T-helper 2 cell treated with Interferon-gamma antibody and Interleukin-4, amounts not matched to agents 5 μg/mL and 100 μg/mL, for 36 hours (primary cell): Measurements from ENCODE around the gene SLC30A9.
A peak's percentile ranks its signal among the peaks of the same experiment; 100 is the strongest.

Source experiments
- DNase-seq: peaks from one replicate; pipeline ENCODE4 v3.0.0; 2021; ENCODE audit warnings: low spot score
- H3K27ac Mint-ChIP-seq: one replicate; pipeline ENCODE4 v1.8.0; 2021; ENCODE audit warnings: mild to moderate bottlenecking, mixed read lengths
- H3K27me3 Mint-ChIP-seq: one replicate; pipeline ENCODE4 v1.8.0; 2021; ENCODE audit warnings: low read depth, mixed read lengths
- H3K36me3 Mint-ChIP-seq: one replicate; pipeline ENCODE4 v1.8.0; 2021; ENCODE audit warnings: low read depth, mixed read lengths
- H3K4me1 Mint-ChIP-seq: one replicate; pipeline ENCODE4 v1.8.0; 2021; ENCODE audit warnings: low read depth, mixed read lengths
- H3K4me3 Mint-ChIP-seq: one replicate; pipeline ENCODE4 v1.8.0; 2022; ENCODE audit warnings: mild to moderate bottlenecking, moderate library complexity, mixed read lengths
- H3K9me3 Mint-ChIP-seq: one replicate; pipeline ENCODE4 v1.8.0; 2021; ENCODE audit warnings: mixed read lengths

Gene SLC30A9

DNA sequence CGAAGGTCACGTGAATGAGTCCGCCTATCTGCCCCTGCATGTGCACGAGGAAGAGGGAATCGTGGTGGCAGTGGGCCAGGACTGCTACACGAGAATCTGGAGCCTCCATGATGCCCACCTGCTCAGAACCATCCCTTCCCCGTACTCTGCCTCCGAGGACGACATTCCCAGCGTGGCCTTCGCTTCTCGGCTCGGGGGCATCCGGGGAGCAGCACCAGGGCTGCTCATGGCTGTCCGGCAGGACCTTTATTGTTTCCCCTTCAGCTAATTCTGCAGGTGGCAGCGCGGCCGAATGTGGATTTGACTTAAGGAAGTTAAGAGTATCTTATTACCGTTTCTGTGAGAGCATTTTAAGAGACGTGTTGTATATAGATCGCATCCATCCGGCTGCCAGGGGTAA lies 7.6 kb upstream of the SLC30A9 start:
- no peak for DNase-seq
- Mint-ChIP-seq H3K27ac (no peak overlapping the region), H3K36me3 (no peaks in the 10 kb centered on the region), H3K4me1 (peaks cover 3% of the 10 kb centered on the region), H3K9me3 (no peaks in the 10 kb centered on the region), H3K27me3 (no peaks in the 10 kb centered on the region), H3K4me3 (no peak overlapping the region)

DNA sequence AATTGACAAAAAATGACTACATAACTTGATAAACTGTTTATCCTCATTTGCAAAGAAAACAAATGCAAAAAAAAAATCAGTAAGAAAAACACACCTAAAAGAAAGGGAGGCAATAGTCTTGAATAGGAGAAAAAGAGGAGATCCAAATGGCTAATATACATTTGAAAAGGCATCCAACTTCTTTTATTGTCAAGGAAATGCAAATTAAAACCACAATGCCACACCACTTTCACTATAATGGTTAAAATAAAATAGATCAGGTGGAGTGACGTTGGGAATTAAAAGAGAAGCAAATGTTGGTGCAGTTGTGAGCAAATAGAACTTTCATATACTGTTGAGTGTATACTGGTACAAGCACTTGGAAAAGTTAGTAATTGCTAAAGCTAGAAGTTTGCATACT lies 5.2 kb upstream of the SLC30A9 start:
- H3K4me1 Mint-ChIP-seq, result peaks cover 14% of the 10 kb centered on the region
- no peak overlapping the region for H3K27ac Mint-ChIP-seq
- no peak for DNase-seq
- H3K36me3 Mint-ChIP-seq, result no peaks in the 10 kb centered on the region
- no peaks in the 10 kb centered on the region for H3K27me3 Mint-ChIP-seq
- H3K9me3 Mint-ChIP-seq, result no peaks in the 10 kb centered on the region
- H3K4me3 Mint-ChIP-seq, result no peak overlapping the region

DNA sequence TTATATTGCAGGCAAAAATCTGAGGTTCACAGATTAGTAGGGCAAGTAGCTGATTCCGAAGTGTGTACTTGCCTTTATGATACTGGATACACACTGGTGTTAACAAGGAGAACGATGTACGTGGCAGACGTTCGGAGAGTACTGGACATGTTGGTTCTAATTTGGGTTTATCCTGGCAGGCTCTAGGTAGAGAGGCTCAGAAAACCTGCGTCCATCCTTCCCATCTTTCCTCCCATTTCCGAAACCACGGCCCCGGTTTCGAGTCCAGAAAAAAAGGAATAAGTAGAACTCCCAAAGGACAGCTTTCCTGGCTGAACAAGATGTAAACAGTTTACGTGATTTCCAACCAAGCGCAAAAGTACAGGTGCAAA lies 351 bp upstream of the SLC30A9 start:
- Mint-ChIP-seq H3K27ac (peak overlapping the region; percentile 91), H3K36me3 (peaks cover 5% of the 10 kb centered on the region), H3K9me3 (no peaks in the 10 kb centered on the region), H3K4me3 (peak overlapping the region; percentile 99), H3K4me1 (peaks cover 28% of the 10 kb centered on the region), H3K27me3 (no peaks in the 10 kb centered on the region)
- no peak for DNase-seq

DNA sequence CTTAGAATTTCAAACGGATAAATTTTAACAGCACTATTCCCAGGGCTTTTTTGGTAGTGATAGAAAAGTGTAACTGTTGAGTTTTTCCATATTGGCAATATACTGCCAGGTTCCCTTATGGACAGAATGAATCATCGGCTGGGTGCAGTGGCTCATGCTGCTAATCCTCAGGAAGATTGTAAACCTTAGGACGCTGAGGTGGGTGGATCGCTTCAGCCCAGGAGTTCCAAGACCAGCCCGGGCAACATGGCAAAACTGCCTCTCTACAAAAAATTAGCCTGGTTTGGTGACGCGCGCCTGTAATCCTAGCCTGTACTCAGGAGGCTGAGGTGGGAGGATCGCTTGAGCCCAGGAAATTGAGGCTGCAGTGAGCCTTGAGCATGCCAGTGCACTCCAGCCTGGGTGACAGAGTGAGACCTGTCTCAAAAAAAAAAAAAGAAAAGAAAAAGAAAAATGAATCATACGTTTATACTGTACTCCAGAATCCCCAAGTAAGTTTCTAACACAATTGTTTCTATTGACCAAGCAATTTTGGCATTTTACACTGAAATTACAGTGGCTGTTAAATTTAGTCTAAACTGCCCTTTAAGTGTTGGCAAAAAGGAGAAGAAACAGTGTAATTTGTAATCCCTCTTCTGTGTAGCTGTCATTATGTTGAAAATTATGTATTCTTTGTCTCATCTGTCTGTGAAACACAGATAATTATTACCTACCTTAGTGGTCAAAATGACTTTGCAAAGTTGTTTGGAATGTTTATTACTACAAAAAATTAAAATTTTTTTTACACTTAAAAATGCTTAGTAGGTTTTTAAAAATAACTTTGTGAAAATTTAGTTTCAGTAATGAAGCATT lies 1.8 kb downstream of the SLC30A9 start:
- Mint-ChIP-seq H3K27ac (no peak overlapping the region), H3K4me3 (peak overlapping the region; percentile 99), H3K9me3 (no peaks in the 10 kb centered on the region), H3K27me3 (no peaks in the 10 kb centered on the region), H3K36me3 (peaks cover 7% of the 10 kb centered on the region), H3K4me1 (peaks cover 31% of the 10 kb centered on the region)
- DNase-seq, result no peak

DNA sequence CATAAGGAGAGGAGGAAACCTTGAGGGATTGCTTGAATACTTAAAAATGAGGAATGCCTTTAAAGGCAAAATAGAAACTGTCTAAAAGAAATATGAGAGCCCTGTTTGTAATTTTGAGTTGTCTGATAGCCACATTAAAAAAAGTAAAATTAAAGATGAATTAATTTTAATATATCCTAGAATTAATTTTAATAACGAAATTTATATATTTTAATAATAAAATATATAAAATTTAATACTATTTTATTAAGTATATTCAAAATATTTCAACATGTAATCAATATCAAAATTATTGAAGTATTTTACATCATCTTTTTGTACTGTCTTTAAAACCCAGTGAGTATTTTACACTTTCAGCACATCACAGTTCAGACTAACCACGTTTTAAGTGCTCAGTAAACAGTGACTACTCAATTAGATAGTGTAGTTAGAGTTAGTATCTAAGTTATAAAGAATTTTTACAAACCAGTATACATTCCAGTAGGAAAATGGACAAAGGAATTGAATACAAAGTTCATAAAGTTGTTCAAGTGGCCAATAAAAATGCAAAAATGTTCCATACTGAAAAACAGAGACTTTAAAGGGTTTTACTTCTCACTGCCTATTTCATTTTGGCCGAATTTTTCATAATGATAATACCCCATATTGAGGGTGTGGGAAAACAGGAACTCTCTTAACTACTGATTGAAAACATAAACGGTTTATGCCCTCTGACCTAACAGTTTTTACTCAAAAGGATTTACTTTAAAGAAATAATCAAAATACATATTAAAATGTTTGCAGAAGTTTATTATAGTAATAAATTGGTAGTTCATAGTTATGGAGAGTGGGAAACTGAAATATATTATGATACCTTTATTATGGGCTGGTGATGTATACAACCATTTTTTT lies 2.9 kb downstream of the SLC30A9 start:
- H3K9me3 Mint-ChIP-seq, result no peaks in the 10 kb centered on the region
- no peak overlapping the region for H3K4me3 Mint-ChIP-seq
- H3K36me3 Mint-ChIP-seq, result peaks cover 7% of the 10 kb centered on the region
- H3K27me3 Mint-ChIP-seq, result no peaks in the 10 kb centered on the region
- no peak overlapping the region for H3K27ac Mint-ChIP-seq
- no peak for DNase-seq
- H3K4me1 Mint-ChIP-seq, result peaks cover 31% of the 10 kb centered on the region

DNA sequence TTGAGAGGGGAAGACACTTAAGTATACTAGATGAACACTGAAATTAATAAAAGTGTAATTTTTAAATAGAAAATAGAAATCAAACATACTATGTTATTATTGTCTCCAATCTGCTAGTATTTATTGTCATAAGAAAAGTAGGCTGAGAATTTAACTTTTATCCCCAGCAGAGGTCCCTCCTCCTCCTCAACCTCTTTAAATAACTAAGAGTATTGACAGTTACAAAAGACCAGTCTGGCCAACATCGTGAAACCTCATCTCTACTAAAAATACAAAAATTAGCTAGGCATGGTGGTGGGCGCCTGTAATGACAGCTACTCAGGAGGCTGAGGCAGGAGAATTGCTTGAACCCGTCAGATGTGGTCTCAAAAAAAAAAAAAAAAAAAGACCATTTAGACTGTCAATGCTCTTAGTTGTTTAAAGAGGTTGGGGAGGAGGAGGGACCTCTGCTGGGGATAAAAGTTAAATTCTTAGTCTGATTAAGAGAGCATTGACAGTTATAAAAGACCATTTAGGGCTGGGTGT lies 4.2 kb downstream of the SLC30A9 start:
- Mint-ChIP-seq H3K9me3 (no peaks in the 10 kb centered on the region), H3K27ac (no peak overlapping the region), H3K4me3 (no peak overlapping the region), H3K27me3 (no peaks in the 10 kb centered on the region), H3K36me3 (peaks cover 7% of the 10 kb centered on the region), H3K4me1 (peaks cover 25% of the 10 kb centered on the region)
- DNase-seq, result no peak

DNA sequence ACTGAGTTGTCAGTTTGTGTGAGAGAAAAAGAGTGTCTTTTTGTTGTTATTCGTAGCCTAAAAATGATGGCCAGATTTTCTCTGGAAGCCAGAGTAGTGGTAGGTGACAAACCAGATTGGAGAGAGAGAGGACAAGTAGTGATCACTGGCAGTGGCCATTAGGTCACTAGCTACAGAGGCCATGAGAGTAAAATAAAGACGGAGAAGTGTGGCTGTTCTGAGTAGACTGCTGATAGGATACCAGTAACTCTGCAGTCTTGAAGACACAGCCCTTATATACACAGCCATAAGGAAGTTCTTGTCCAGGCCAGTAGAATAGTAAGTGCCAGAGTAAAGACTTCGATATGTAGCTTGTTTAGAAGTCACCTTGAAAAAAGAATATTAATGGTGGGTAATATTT lies 7.7 kb downstream of the SLC30A9 start:
- Mint-ChIP-seq H3K27ac (no peak overlapping the region), H3K9me3 (no peaks in the 10 kb centered on the region), H3K27me3 (no peaks in the 10 kb centered on the region), H3K4me3 (no peak overlapping the region), H3K36me3 (peaks cover 9% of the 10 kb centered on the region), H3K4me1 (peaks cover 3% of the 10 kb centered on the region)
- DNase-seq, result no peak

DNA sequence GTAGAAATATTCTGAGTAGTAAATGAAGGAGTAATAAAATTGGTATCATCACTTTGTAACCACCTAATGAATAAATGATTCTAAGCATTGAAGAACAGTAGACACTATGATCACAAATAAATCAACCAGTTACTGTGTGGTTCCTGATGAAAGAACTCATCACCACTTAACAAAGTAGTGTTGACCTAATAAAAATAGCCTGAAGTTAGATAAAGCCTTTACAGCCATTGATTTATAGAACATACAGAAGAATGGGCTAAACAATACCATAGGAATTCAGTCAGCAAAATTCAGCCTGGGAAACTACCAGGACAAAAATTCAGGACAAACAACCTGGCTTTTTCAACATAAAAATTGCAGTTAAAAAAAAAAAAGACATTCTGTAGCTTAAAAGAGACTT lies 9.0 kb downstream of the SLC30A9 start:
- Mint-ChIP-seq H3K27ac (no peak overlapping the region), H3K27me3 (no peaks in the 10 kb centered on the region), H3K36me3 (peaks cover 21% of the 10 kb centered on the region), H3K9me3 (no peaks in the 10 kb centered on the region), H3K4me1 (peaks cover 3% of the 10 kb centered on the region), H3K4me3 (no peak overlapping the region)
- DNase-seq, result no peak

DNA sequence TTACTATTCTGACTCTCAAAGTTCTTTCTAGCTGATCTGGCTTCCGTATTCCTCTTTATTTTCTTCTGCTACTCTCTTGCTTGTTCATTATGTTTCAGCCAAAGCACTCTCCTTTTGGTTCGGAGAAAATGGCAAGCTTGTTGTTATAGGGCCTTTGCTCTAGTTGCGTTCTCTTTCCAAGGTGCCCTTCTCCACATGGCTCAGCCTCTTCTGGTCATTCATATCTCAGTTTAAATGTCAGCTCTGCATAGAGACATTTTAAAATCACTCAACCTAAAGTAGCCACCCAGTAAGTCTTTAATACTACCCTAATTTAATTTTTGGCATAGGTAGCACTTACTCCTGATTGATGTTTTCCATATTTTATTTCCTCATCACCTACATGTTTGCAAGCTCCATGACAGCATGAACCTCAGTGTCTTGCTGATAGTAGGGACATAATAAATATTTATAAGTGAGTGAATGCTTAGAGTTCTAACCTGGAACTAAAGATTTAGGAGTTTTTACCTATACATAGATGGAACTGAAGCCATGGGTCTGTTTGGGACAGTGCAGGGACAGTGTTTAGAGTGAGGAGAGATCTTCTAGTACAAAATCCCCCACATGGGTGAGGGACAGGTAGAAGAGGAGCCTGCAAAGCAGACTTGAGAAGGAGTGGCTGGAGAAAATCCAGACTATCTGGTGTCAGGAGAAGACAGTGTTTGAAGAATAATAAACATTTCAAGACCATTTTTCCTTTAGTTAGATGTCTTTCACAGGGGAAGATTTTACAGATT lies 17.9 kb downstream of the SLC30A9 start:
- Mint-ChIP-seq H3K36me3 (peaks cover 46% of the 10 kb centered on the region), H3K27ac (no peak overlapping the region), H3K27me3 (no peaks in the 10 kb centered on the region), H3K9me3 (no peaks in the 10 kb centered on the region), H3K4me1 (peaks cover 6% of the 10 kb centered on the region), H3K4me3 (no peak overlapping the region)
- DNase-seq, result no peak

DNA sequence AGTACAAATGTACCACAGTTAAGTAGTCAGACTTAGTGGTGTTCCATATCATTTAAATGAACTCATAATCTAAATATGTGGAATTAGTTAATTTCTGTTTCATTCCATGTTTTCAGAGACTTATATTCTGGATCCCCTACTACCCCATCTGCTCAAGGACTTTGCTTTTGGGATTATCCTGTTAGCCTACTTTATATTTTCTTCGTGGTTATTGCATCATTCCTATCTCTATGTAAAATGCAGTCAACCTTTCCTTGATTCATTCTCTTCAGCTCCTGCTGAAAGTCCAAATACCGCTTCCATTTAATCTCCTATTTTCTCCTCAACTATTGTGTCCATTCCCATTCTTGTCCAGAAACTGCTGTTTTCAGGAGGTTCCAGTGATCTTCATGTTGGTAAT lies 25.1 kb downstream of the SLC30A9 start:
- H3K9me3 Mint-ChIP-seq, result no peaks in the 10 kb centered on the region
- DNase-seq, result no peak
- no peak overlapping the region for H3K27ac Mint-ChIP-seq

DNA sequence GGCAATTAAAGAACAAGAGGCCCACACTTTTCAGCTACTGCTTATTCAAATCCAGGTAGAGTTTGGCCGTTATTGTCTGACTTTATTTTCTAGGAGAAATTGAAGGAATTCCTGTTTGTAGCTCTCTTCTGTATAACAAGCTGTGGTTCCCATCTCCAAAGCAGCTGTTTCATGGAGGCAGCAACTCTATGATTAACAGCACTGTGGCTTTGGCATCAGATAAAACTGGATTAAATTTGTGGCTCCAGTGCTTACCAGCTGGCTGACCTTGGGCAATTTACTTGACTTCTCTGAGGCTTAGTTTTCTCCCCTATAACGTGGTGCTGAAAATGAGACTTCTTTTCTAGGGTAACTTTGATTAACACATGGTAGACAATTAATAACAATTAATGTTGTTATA lies 28.1 kb downstream of the SLC30A9 start:
- Mint-ChIP-seq H3K27ac (no peak overlapping the region), H3K4me1 (no peaks in the 10 kb centered on the region), H3K27me3 (no peaks in the 10 kb centered on the region), H3K36me3 (peaks cover 23% of the 10 kb centered on the region), H3K4me3 (no peak overlapping the region), H3K9me3 (no peaks in the 10 kb centered on the region)
- DNase-seq, result no peak

More for the DNA sequence above, 25.1 kb downstream of the SLC30A9 start:
- H3K36me3 Mint-ChIP-seq, result peaks cover 27% of the 10 kb centered on the region
- peaks cover 3% of the 10 kb centered on the region for H3K4me1 Mint-ChIP-seq
- no peak overlapping the region for H3K4me3 Mint-ChIP-seq
- no peaks in the 10 kb centered on the region for H3K27me3 Mint-ChIP-seq

DNA sequence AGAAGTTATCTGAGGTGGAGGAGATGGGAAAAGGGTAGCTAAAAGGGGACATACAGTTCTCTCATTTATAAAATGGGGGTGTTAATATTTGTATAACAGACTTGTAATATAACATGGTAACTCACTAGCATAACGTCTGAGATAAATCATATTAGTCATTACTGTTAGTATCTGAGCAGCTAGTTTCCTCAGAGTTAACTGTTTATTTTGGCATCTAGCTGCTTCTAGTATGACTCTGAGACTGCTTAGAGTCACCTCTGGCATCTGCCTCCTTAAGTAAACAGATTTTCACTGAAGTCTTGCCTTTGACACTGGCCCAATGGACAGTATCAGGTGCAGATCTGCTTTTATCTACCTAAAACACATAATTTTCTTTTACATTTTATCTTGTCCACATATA lies 58.1 kb downstream of the SLC30A9 start:
- no peak overlapping the region for H3K4me3 Mint-ChIP-seq
- no peak overlapping the region for H3K27ac Mint-ChIP-seq
- H3K9me3 Mint-ChIP-seq, result peaks cover 15% of the 10 kb centered on the region
- H3K36me3 Mint-ChIP-seq, result peaks cover 46% of the 10 kb centered on the region
- H3K4me1 Mint-ChIP-seq, result no peaks in the 10 kb centered on the region
- H3K27me3 Mint-ChIP-seq, result no peaks in the 10 kb centered on the region
- no peak for DNase-seq

DNA sequence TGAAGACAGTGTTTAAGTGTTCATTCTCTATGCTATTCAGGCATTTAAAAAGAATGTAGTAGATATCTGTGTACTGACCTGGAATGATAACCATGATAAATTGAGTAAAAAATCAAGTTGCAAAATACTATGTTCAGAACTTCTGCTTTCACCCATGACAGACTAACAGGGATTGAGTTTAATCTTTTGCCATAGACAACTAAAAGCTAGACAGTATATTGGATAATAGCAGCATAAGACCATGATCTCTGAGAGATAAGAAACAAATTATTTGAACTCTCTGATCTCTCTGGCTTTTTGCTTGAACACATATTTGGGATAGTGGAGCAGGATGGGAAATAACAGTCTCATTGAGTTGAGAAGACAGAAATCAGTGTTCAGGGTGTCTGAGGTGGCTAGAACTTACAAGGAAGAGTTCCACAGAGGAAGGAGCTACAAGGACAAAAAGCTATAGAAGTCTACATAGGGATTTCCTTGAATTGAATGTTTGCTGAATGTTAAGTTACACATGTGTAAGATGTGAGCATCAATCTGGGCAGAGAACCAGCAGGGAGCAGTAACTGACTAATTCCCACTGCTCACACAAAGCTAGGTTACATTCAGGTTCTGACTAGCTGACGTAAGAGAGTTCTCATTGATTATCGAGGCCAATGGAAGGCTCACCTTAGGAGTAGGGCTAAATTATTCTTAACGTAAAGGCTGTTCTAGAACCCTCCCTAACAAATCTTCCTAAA lies 60.4 kb downstream of the SLC30A9 start:
- H3K9me3 Mint-ChIP-seq, result peaks cover 1% of the 10 kb centered on the region
- H3K27ac Mint-ChIP-seq, result no peak overlapping the region
- no peaks in the 10 kb centered on the region for H3K4me1 Mint-ChIP-seq
- peaks cover 37% of the 10 kb centered on the region for H3K36me3 Mint-ChIP-seq
- no peak for DNase-seq
- no peak overlapping the region for H3K4me3 Mint-ChIP-seq
- H3K27me3 Mint-ChIP-seq, result no peaks in the 10 kb centered on the region
